ENCODE measurements around the gene ANKRD53.

ANKRD53 gene

DNA sequence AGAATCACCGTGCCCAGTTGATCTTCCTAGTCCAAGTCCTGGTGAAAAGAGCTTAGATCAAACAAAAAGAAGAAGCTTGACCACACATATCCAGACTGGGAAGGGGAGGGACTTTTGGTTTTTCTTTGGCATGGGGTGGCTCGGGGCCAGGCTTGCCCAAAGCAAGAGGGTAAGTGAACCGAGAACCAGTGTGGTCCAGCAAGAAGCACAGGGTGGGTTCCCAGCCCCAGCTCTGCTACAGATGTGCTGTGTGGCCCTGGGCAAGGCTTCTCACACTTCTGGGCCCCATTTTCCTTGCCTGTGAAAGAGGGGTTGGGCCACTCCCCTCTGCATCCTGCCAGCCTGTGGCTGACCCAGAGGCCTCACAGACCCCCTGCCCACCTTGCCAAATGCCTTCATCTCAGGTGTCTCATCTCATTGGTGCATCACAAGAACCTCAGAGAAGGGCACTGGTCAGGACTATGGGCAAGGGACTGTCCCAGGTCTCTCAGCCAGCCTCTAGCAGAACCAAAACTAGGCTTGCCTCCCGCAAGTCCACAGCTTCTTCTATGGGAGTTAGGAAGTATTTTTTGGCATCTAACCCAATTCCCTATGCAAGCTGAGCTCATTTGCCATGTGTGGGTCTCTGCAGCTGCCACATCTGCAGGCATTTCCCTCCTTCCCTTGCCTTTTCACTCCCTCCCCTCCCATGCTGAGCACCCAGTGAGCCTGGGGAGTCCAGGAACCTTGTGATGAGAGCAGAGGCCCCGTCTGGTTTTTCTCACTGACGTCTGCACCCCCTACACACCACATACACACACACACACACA is 35.8 kb upstream of the ANKRD53 start:
- Histone ChIP-seq H3K9me3 (ENCODE audit: severe bottlenecking) (no peaks in the 10 kb centered on the region), H3K36me3 (no peaks in the 10 kb centered on the region), H3K27ac (no peak overlapping the region), H3K4me3 (ENCODE audit: low read depth, low read length) (no peak overlapping the region), H3K27me3 (ENCODE audit: insufficient read depth, low read depth, severe bottlenecking) (peaks cover 6% of the 10 kb centered on the region)
- no peak for DNase-seq
- TF ChIP-seq, protein P1, sequence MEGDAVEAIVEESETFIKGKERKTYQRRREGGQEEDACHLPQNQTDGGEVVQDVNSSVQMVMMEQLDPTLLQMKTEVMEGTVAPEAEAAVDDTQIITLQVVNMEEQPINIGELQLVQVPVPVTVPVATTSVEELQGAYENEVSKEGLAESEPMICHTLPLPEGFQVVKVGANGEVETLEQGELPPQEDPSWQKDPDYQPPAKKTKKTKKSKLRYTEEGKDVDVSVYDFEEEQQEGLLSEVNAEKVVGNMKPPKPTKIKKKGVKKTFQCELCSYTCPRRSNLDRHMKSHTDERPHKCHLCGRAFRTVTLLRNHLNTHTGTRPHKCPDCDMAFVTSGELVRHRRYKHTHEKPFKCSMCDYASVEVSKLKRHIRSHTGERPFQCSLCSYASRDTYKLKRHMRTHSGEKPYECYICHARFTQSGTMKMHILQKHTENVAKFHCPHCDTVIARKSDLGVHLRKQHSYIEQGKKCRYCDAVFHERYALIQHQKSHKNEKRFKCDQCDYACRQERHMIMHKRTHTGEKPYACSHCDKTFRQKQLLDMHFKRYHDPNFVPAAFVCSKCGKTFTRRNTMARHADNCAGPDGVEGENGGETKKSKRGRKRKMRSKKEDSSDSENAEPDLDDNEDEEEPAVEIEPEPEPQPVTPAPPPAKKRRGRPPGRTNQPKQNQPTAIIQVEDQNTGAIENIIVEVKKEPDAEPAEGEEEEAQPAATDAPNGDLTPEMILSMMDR (IDR thresholded peaks at IDR 0.05; ENCODE audit: low read depth, low read length) = no peak

DNA sequence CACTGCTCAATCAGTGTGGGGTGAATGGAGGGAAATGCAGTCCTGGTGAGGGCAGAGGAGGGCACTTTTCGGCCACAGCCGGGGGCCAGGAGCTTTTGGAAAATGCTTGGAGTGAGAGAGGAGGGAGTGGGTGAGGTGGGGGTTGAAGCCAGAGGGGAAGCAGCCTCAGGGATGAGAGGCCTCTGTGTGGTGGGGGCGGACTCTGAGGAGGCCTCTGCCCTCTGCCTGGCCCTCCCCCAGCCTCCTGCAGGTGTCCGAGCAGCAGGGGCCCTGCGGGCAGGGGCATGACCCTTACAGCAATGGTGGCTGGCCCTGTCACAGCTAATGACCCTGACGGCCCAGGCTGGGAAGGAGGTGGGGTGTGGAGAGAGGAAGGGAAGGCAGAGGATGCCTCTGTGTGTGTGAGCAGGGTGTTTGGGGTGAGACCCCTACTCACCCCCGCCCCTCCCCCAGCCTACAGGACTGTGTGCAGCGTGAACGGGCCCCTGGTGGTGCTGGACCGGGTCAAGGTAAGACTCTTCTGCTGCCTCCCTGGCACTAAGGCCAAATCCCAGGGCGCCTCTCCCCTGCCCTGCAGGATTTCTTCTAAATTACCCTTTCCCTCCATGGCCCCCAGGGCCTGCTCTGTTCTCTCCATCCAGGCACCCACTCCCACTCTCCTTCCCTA is 35.1 kb upstream of the ANKRD53 start:
- Histone ChIP-seq H3K27ac (no peak overlapping the region), H3K9me3 (ENCODE audit: severe bottlenecking) (no peaks in the 10 kb centered on the region), H3K4me3 (ENCODE audit: low read depth, low read length) (no peak overlapping the region), H3K36me3 (no peaks in the 10 kb centered on the region), H3K27me3 (ENCODE audit: insufficient read depth, low read depth, severe bottlenecking) (peaks cover 12% of the 10 kb centered on the region)
- TF ChIP-seq, protein P1 (IDR thresholded peaks at IDR 0.05; ENCODE audit: low read depth, low read length) = no peak
- DNase-seq = no peak

GRCh38 chr2:70944111-70944690 is 34.2 kb upstream of the ANKRD53 start:
- H3K27ac ChIP-seq = no peak overlapping the region
- no peaks in the 10 kb centered on the region for H3K36me3 ChIP-seq
- no peaks in the 10 kb centered on the region for H3K9me3 ChIP-seq (ENCODE audit: severe bottlenecking)
- TF ChIP-seq, protein P1 (IDR thresholded peaks at IDR 0.05; ENCODE audit: low read depth, low read length) = no peak
- H3K27me3 ChIP-seq (ENCODE audit: insufficient read depth, low read depth, severe bottlenecking) = peaks cover 12% of the 10 kb centered on the region
- peak; percentile 5 for DNase-seq
- no peak overlapping the region for H3K4me3 ChIP-seq (ENCODE audit: low read depth, low read length)

- H3K9me3 ChIP-seq (ENCODE audit: severe bottlenecking) = no peaks in the 10 kb centered on the region
- H3K36me3 ChIP-seq = no peaks in the 10 kb centered on the region
- DNase-seq = peak; percentile 79
- no peak overlapping the region for H3K27ac ChIP-seq
- no peak overlapping the region for H3K4me3 ChIP-seq (ENCODE audit: low read depth, low read length)
- H3K27me3 ChIP-seq (ENCODE audit: insufficient read depth, low read depth, severe bottlenecking) = peaks cover 12% of the 10 kb centered on the region
- TF ChIP-seq, protein P1 (IDR thresholded peaks at IDR 0.05; ENCODE audit: low read depth, low read length) = peak; percentile 76
These were observed 31.5 kb upstream of the ANKRD53 start for GRCh38 chr2:70946832-70947442.

DNA sequence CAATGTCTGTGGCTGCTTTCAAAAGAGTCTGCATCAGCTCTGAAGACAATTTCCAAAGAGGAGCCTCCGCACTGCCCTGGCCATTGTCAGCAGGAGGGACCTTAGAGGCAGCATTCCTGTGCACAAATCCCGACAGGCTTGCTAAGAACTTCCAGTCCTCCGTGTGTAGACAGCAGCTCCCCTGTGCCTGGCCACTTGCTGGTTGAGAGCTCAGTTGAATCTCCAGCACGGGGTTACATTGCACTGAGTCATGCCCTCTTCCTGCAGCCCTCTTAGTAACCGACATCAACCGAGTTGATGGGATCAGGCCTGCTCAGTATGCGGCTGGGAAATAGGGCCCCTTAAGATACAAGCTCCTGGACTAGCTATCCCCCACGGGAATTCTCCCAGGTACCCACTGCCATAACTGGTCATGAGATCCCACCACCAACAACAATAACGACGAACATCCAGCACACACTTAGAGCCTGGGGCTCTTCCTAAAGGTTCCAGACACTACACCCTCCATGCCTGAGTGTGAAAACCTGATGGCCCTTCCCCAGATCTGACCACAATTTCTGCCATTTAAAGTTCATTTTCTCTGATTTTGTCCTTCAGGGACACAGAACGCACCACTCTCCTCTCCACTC is 30.8 kb upstream of the ANKRD53 start:
- no peak for DNase-seq
- TF ChIP-seq, protein P1 (IDR thresholded peaks at IDR 0.05; ENCODE audit: low read depth, low read length) = no peak
- Histone ChIP-seq H3K36me3 (no peaks in the 10 kb centered on the region), H3K4me3 (ENCODE audit: low read depth, low read length) (peak overlapping the region; percentile 41), H3K9me3 (ENCODE audit: severe bottlenecking) (no peaks in the 10 kb centered on the region), H3K27me3 (ENCODE audit: insufficient read depth, low read depth, severe bottlenecking) (peaks cover 12% of the 10 kb centered on the region), H3K27ac (no peak overlapping the region)
